ENCODE results near the gene ARHGAP15. TPM values are rescaled to one million over a fixed set of nuclear protein-coding genes. Genes with fewer than 3 reads are reported as not detected.

Gene ARHGAP15
- total RNA-seq, 2 donors from 2014 or later, result 0.41 to 4.3 TPM

- Histone ChIP-seq H3K36me3 (no peaks in the 10 kb centered on the region), H3K4me1 (replicated peaks) (no peaks in the 10 kb centered on the region), H3K27me3 (replicated peaks; ENCODE audit: insufficient read depth) (no peaks in the 10 kb centered on the region), H3K9me3 (no peaks in the 10 kb centered on the region), H3K4me3 (no peak overlapping the region), H3K27ac (no peak overlapping the region)
- intact Hi-C loops (cut with DNase I), result no loop called here
- 85% methylated on average over 2 of the region's 2 CpGs for WGBS
- TF ChIP-seq POLR2AphosphoS5 (IDR thresholded peaks at IDR 0.05), result no peak
- DNase-seq (ENCODE audit: low spot score), result no peak
Observed at GRCh38 chr2:143246246-143246645, 117.0 kb downstream of the ARHGAP15 start.

DNA sequence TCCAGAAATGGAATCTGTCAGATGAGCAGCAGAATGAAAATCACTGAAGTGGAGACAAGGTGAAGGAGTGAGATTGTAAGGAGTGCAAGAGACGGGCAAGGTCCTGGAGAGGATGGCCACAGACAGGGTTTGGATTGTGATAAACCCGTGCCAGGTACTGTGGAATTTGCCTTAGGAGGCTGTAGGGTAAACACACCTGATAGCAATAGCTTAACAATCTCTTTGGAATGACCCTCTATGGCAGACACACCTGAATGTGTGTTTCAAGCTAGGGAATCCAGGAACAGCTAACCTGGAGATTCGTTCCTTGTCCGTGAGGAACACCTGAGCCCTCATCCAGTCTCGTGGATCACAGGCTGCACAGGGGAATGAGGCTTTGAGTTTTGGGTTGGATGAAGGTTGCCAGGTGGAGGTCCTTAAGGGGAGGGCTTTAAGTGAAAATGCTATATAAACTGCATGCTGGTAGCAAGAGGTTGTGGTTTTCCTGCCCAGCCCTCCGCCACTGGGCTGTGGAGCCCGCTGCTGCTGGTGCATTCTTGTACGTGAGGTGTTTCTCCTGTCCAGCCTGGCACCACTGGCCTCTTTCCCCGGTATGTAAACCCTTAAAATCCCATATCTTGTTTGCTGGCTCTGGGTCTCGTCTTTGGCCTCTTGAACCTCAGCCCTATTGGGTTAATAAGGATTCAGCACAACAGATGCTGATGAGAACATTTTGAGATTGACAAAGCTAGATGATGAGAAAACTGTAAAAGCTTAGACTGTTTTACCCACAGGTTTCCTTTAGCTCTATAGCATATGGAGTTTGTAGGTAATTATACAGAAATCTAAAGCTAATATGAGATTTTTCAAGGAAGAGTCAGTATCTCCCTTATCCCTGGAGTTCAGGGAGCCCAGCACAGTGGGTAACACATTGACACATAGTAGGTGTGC lies 117.9 kb downstream of the ARHGAP15 start:
- DNase-seq (ENCODE audit: low spot score), result no peak
- TF ChIP-seq, protein P1, sequence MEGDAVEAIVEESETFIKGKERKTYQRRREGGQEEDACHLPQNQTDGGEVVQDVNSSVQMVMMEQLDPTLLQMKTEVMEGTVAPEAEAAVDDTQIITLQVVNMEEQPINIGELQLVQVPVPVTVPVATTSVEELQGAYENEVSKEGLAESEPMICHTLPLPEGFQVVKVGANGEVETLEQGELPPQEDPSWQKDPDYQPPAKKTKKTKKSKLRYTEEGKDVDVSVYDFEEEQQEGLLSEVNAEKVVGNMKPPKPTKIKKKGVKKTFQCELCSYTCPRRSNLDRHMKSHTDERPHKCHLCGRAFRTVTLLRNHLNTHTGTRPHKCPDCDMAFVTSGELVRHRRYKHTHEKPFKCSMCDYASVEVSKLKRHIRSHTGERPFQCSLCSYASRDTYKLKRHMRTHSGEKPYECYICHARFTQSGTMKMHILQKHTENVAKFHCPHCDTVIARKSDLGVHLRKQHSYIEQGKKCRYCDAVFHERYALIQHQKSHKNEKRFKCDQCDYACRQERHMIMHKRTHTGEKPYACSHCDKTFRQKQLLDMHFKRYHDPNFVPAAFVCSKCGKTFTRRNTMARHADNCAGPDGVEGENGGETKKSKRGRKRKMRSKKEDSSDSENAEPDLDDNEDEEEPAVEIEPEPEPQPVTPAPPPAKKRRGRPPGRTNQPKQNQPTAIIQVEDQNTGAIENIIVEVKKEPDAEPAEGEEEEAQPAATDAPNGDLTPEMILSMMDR (IDR thresholded peaks at IDR 0.05), result no peak
- TF ChIP-seq POLR2A (IDR thresholded peaks at IDR 0.05) (no peak), POLR2AphosphoS5 (IDR thresholded peaks at IDR 0.05) (no peak)
- Histone ChIP-seq H3K36me3 (no peaks in the 10 kb centered on the region), H3K27ac (no peak overlapping the region), H3K4me1 (replicated peaks) (no peaks in the 10 kb centered on the region), H3K4me3 (no peak overlapping the region), H3K27me3 (replicated peaks; ENCODE audit: insufficient read depth) (no peaks in the 10 kb centered on the region), H3K9me3 (no peaks in the 10 kb centered on the region)
- intact Hi-C loops (cut with DNase I), result no loop called here
- WGBS, result 93% methylated on average over 10 of the region's 10 CpGs

GRCh38 chr2:143248631-143249030 lies 119.4 kb downstream of the ARHGAP15 start:
- Histone ChIP-seq H3K27me3 (replicated peaks; ENCODE audit: insufficient read depth) (no peaks in the 10 kb centered on the region), H3K27ac (no peak overlapping the region), H3K4me3 (no peak overlapping the region), H3K36me3 (no peaks in the 10 kb centered on the region), H3K4me1 (replicated peaks) (no peaks in the 10 kb centered on the region), H3K9me3 (no peaks in the 10 kb centered on the region)
- TF ChIP-seq POLR2A (IDR thresholded peaks at IDR 0.05) (no peak), POLR2AphosphoS5 (IDR thresholded peaks at IDR 0.05) (no peak)
- TF ChIP-seq, protein P1 (IDR thresholded peaks at IDR 0.05), result no peak
- DNase-seq (ENCODE audit: low spot score), result no peak
- WGBS, result 95% methylated on average over 5 of the region's 5 CpGs
- intact Hi-C loops (cut with DNase I), result no loop called here

GRCh38 chr2:143251681-143252080 lies 122.5 kb downstream of the ARHGAP15 start:
- TF ChIP-seq, protein P1 (IDR thresholded peaks at IDR 0.05), result no peak
- no peak for TF ChIP-seq POLR2AphosphoS5 (IDR thresholded peaks at IDR 0.05)
- TF ChIP-seq POLR2A (IDR thresholded peaks at IDR 0.05), result no peak
- intact Hi-C loops (cut with DNase I), result loop anchor here (10.0 kb wide), 2 partner anchors 137 to 217 kb away; no protein-coding TSS in a partner anchor
- no peak overlapping the region for H3K4me3 ChIP-seq
- H3K9me3 ChIP-seq, result no peaks in the 10 kb centered on the region
- no peaks in the 10 kb centered on the region for H3K4me1 ChIP-seq (replicated peaks)
- H3K27me3 ChIP-seq (replicated peaks; ENCODE audit: insufficient read depth), result no peaks in the 10 kb centered on the region
- no peak for DNase-seq (ENCODE audit: low spot score)
- no peak overlapping the region for H3K27ac ChIP-seq
- WGBS, result 96% methylated on average over 2 of the region's 2 CpGs
- no peaks in the 10 kb centered on the region for H3K36me3 ChIP-seq

DNA sequence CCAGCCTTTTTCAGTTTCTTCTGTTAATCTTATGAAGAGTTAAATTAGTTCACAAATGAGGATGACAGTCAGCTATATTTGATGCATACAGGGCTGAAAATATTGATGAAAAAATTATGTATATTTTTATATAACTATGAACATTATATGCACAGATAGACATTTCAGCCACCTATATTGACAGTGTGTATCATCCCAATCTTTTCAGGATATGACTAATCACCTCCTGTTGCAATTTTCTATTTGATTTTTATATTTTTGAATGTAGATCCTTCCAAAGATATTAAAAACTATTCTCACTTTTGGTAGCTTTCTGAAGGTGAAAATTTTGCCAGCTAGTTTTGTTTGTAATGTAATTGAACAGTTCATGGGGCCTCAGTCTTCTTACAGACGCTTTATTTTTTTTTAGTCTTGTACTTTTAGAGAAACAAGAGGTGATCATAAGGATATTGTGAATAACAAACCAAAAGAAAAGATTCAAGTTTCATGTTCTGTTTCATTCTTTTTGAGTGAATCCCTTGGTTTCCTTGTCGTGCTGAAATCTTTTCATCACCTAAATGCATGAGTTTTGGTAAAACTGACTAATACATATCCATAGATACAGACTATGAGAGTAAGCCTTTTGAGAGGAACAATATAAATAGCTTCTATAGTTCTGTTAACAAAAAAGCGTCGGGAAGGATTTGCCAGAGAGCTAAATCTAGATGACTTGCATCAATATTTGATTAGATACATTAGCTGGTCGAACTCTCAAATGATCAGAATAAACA lies 123.1 kb downstream of the ARHGAP15 start:
- 88% methylated on average over 5 of the region's 5 CpGs for WGBS
- H3K4me3 ChIP-seq, result no peak overlapping the region
- H3K9me3 ChIP-seq, result no peaks in the 10 kb centered on the region
- no peaks in the 10 kb centered on the region for H3K36me3 ChIP-seq
- intact Hi-C loops (cut with DNase I), result loop anchor here (10.0 kb wide), 2 partner anchors 138 to 218 kb away; no protein-coding TSS in a partner anchor
- DNase-seq (ENCODE audit: low spot score), result no peak
- no peaks in the 10 kb centered on the region for H3K4me1 ChIP-seq (replicated peaks)
- no peaks in the 10 kb centered on the region for H3K27me3 ChIP-seq (replicated peaks; ENCODE audit: insufficient read depth)
- TF ChIP-seq, protein P1 (IDR thresholded peaks at IDR 0.05), result no peak
- TF ChIP-seq POLR2AphosphoS5 (IDR thresholded peaks at IDR 0.05), result no peak
- no peak for TF ChIP-seq POLR2A (IDR thresholded peaks at IDR 0.05)
- H3K27ac ChIP-seq, result no peak overlapping the region
